GM18498 (cell line): ENCODE data around the gene ZDHHC14.
A peak's percentile ranks its signal among the peaks of the same experiment; 100 is the strongest.

Source experiments
- ATAC-seq: cut with Tn5 transposase; IDR thresholded peaks from one replicate; pipeline ENCODE4 v1.9.1; 2021; ENCODE audit warnings: mild to moderate bottlenecking, moderate library complexity; ENCODE audit not compliant: unreplicated experiment

Gene ZDHHC14

GRCh38 chr6:157488058-157488457, 107.1 kb downstream of the ZDHHC14 start:
- no peak for ATAC-seq

DNA sequence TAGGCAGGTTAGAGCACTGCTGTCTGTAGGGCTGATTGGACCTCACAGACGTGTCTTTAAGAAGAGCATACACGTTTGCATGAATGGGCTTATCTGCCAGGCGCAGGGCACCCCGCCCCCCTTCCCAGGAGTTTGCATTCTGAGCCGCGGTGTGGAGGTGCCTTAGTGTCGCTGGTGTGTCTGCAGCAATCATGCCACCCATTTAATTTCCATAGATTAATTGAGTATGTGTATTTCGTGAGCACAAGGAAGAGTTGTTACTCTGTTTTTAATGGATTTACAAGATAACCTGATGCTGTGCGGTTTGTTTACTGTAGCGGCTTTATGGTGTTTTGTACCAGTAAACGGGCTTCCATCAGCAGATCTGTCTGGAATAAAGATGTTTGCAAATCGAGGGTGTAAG, 107.7 kb downstream of the ZDHHC14 start:
- ATAC-seq, result no peak

- ATAC-seq, result no peak
These were observed 109.8 kb downstream of the ZDHHC14 start for GRCh38 chr6:157490611-157491269.

GRCh38 chr6:157491571-157492232, 110.7 kb downstream of the ZDHHC14 start:
- ATAC-seq, result no peak

DNA sequence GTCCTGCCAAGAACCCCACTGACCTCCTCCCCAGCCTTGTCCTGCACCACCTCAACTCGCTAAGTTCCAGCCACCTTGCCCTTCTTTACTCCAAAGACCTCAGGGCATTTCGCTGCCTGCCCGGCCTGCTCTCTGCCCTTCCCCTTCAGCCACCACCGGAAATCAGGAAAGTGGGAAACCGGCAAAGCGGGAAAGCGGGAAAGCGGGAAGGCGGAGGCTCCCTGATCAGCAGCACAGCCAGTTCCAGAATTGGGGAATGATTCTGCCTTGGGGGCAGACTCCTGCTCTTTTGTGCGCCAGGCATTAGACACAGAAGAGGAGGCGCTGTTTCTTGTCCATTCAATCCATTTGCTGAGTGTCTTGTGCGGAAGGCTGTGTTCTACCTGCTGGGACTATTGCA, 111.3 kb downstream of the ZDHHC14 start:
- no peak for ATAC-seq

GRCh38 chr6:157492741-157493140, 111.8 kb downstream of the ZDHHC14 start:
- ATAC-seq, result no peak

GRCh38 chr6:157493173-157493572, 112.2 kb downstream of the ZDHHC14 start:
- no peak for ATAC-seq

GRCh38 chr6:157493576-157493975, 112.6 kb downstream of the ZDHHC14 start:
- ATAC-seq, result no peak

DNA sequence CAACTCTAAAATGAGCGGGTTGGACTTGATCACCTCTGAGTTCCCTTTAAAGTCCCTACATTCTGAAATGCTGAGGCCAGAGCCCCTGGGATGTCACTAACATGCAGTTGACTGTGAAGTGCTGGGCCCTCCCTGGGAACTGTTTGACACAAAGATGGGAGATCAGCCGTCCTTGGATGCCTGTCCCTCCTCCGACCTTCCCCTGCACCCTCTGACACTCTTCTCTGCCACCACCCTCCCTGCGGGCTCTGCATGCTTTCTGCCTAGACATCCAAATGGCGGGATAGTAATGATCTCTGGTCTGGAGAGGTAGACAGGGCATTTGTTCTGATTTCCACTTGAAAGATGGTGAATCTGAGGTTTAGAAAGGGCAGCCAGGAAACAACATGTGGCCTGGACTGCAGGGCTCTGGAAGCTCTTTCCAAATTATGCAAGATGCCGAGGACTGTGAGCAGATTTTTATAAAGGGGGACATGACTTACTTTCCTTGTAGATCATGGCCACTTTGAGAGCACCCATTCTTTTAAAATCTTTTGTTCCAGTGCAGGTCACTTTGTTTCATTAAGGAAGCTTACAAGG, 113.2 kb downstream of the ZDHHC14 start:
- no peak for ATAC-seq

- no peak for ATAC-seq
These were observed 115.6 kb downstream of the ZDHHC14 start for GRCh38 chr6:157496534-157497095.

DNA sequence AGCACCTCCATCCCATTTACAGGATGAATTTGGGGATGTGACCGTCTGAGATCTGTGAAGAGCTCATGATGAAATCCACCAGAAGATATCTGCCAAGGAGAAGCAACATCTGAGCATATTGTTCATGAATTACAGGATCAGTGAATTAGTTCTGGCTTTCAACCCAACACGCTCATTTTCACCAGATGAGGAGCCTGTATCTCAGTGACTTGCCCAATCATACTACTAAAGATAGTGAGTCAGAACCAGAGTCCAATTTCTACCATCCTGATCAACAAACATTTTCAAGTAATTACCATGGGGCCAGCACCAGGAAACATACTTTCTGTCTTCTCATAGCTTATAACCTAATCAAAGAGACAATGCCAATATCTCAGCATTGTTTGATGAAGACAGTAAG, 116.6 kb downstream of the ZDHHC14 start:
- no peak for ATAC-seq

DNA sequence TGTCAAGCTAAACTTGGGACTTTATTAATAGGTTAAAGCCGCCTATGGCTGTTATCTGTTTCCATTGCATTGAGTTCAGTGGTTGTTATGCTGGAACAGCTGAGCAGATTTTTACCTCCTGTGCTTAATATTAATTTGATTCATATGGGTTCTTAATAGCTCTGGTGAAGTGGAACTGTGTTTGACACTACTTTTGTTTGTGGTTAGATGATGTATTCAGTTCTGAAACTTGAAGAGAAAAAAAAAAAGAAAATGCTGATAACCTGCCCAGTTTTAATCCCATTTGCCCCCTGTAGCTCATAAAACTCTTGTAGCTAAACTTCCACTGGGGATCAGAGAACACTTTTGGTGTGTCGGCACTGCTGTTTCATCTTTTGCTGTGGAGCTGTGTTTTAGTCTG, 117.8 kb downstream of the ZDHHC14 start:
- peak; percentile 65 for ATAC-seq

GRCh38 chr6:157500022-157500421, 119.0 kb downstream of the ZDHHC14 start:
- ATAC-seq, result no peak

- no peak for ATAC-seq
These were observed 122.2 kb downstream of the ZDHHC14 start for GRCh38 chr6:157503018-157503747.

DNA sequence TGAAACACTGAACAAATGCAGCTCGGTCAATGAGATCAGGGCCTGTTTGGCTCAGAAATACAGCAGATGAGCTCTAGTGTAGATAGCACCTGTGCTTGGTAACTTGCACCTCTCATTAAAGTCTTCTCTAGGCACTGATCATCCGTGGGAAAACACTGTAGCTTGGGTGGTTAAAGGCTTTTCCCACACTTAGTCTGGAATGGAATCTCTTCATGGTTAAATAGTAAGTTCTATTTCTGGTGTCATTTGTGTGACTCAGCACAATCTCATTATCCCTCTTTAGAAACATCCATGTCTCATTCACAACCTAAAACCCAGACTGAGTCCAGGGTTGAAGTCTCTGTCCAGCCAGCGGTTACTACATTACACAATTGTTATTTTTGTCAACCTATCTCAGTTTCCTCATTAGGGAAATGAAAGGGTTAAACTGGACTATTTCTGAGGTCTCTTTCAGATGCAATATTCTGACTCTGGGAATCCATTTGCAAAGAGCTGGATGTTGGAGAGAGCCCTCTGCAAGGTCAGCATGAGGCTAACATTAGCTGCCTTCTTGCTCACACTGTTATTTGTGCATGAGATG, 125.0 kb downstream of the ZDHHC14 start:
- no peak for ATAC-seq

DNA sequence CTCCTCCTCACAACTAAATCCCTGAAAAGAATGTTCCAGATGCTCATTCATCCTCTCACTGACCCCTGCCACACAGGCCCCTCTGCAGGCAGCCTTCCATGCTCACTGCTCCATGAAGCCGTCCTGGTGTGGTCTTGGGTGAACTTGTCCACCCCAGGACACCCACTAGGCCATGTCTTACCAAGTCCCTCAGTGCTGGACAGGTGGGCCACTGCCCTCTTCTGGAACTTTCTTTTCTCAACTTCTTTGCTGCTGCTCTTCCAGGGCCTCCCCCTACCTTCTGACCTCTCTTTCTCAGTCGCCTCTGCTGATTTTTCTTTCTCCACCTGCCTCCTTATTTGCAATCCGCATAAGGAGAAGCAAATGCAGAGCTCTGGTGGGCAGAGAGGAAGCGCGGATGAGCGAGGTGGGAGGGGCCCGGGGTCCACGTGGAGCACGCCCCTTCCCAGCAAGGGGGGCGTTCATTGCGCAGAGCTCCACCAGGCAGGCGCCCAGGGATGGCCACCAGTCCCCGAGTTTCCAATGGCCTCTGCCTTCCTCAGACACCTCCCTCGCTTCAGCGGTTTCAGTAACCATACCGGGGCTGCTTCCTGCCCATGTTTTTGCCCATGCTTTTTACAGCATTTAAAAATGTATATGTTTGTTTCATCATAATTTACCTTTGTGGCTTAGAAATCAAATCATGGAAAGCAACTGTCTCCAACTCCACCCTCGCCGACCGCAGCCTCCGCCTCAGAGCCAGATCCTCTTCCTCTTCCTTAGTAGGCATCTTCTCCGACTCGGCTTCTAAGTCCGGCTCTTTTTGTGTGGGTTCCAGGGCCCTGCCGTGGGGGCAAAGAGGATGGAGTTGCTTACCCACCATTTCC, 129.6 kb downstream of the ZDHHC14 start:
- ATAC-seq, result no peak

DNA sequence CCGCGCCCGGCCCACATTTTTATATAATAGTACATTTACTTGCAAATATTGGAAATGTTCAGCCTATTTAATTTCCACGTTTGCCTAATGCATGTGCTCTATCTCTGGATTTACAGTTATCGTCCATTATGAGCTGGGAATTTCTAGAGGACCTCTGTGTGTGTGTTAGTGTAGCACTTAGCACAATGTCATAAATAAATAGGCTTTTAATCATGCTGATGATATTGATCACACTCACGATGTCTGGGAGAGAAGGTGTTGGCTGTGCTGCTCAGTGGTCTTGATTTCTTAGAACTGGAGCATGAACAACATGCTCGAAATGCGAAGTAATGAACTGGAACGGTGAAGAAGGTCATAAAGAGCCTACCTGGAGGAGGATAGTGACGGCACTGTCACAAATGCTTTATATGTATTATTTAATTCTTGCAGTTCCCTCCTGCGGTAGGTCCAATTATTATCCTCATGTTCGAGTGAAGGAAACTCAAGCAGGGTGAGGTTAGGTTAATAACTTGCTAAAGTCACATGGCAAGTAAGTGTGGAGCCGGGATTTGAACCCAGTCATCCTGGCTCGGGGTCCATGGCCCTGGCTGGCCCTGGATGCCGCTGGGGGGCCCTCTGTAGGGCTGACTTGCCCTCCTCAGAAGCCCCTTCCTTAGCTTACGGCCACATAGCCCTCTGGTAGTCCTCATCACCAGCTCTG, 130.8 kb downstream of the ZDHHC14 start:
- no peak for ATAC-seq

GRCh38 chr6:157512382-157512682, 131.3 kb downstream of the ZDHHC14 start:
- no peak for ATAC-seq

DNA sequence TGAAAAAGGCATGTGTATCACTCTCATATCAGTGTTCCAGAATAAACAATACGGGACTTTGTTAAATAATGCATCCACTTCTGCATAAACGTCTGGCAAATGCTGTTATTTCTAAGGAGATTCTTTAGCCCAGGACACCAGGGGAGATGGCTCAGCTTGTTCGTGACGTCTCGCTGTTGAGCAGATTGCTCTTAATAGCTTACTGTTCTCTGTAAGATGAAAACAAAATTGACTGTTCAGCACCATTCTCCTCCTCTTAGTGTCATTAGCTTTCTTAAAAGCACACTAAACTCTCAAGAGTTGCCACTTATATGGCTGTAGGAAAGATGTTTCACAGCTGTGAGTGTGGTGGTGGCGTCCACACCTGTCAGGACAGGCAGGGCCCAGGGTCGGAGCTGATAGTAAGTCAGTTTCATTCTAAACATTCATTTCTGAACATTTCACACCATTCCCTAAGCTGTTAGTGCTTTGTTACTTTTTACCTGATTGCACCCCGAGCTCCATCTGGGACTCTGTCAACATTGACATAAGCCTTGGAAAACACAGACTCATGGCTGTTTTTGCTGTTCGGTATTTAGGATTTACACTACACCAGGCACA, 132.1 kb downstream of the ZDHHC14 start:
- ATAC-seq, result no peak
